Activated CD4-positive, alpha-beta T cell treated with anti-CD3 and anti-CD28 coated beads, Interleukin-2, amount 50 U/mL, for 24 hours (primary cell): Measurements from ENCODE around the gene CTNNA3.
"Not testable (repeated sequence)": the region's sequence is repeated elsewhere in the genome, so short reads cannot be mapped to it uniquely, and the experiment has no call there.

Source experiments
- DNase-seq, 2 donors: peaks; one replicate each; pipeline ENCODE4 v3.0.0-alpha.2; 2020; ENCODE audit warnings: low read depth in 1 of 2, low spot score in 1 of 2

CTNNA3 gene

GRCh38 chr10:66467042-66467441, 1229.0 kb downstream of the CTNNA3 start:
- DNase-seq, result no peak

- DNase-seq, result no peak
Measured at GRCh38 chr10:66466622-66467021, 1229.4 kb downstream of the CTNNA3 start.

- DNase-seq, result no peak
Measured at GRCh38 chr10:66463611-66464010, 1232.4 kb downstream of the CTNNA3 start.

- DNase-seq, result no peak
Measured at GRCh38 chr10:66457629-66458028, 1238.4 kb downstream of the CTNNA3 start.

GRCh38 chr10:66455304-66455703, 1240.7 kb downstream of the CTNNA3 start:
- no peak for DNase-seq

GRCh38 chr10:66440568-66440967, 1255.4 kb downstream of the CTNNA3 start:
- DNase-seq, result no peak

- no peak for DNase-seq
Measured at GRCh38 chr10:66414943-66415342, 1281.1 kb downstream of the CTNNA3 start.

GRCh38 chr10:66405566-66405965, 1290.4 kb downstream of the CTNNA3 start:
- DNase-seq, result no peak

GRCh38 chr10:66398669-66399068, 1297.3 kb downstream of the CTNNA3 start:
- no peak for DNase-seq

- DNase-seq, result no peak
Measured at GRCh38 chr10:66394342-66395063, 1301.5 kb downstream of the CTNNA3 start.

- no peak for DNase-seq
Measured at GRCh38 chr10:66390926-66391325, 1305.1 kb downstream of the CTNNA3 start.

GRCh38 chr10:66381045-66381444, 1315.0 kb downstream of the CTNNA3 start:
- no peak for DNase-seq

GRCh38 chr10:66378117-66378876, 1317.7 kb downstream of the CTNNA3 start:
- no peak for DNase-seq

- no peak for DNase-seq
Measured at GRCh38 chr10:66368146-66368545, 1327.8 kb downstream of the CTNNA3 start.

GRCh38 chr10:66366163-66366562, 1329.8 kb downstream of the CTNNA3 start:
- no peak for DNase-seq

- no peak for DNase-seq
Measured at GRCh38 chr10:66365686-66366085, 1330.3 kb downstream of the CTNNA3 start.

- no peak for DNase-seq
Measured at GRCh38 chr10:66362522-66362921, 1333.5 kb downstream of the CTNNA3 start.

- not testable (repeated sequence) for DNase-seq
Measured at GRCh38 chr10:66353822-66354221, 1342.2 kb downstream of the CTNNA3 start.

GRCh38 chr10:66353422-66353821, 1342.6 kb downstream of the CTNNA3 start:
- no peak for DNase-seq

GRCh38 chr10:66350622-66351399, 1345.2 kb downstream of the CTNNA3 start:
- no peak for DNase-seq

GRCh38 chr10:66349726-66350125, 1346.3 kb downstream of the CTNNA3 start:
- DNase-seq, result no peak

- DNase-seq, result no peak
Measured at GRCh38 chr10:66349076-66349475, 1346.9 kb downstream of the CTNNA3 start.
